ENCODE measurements around the gene ACSL4. TPM values are rescaled to one million over a fixed set of nuclear protein-coding genes. Genes with fewer than 3 reads are reported as not detected.
"Not testable (repeated sequence)": the region's sequence is repeated elsewhere in the genome, so short reads cannot be mapped to it uniquely, and the experiment has no call there.

Gene ACSL4
- total RNA-seq, 1 donor from 2014 or later, result 56.4 TPM

DNA sequence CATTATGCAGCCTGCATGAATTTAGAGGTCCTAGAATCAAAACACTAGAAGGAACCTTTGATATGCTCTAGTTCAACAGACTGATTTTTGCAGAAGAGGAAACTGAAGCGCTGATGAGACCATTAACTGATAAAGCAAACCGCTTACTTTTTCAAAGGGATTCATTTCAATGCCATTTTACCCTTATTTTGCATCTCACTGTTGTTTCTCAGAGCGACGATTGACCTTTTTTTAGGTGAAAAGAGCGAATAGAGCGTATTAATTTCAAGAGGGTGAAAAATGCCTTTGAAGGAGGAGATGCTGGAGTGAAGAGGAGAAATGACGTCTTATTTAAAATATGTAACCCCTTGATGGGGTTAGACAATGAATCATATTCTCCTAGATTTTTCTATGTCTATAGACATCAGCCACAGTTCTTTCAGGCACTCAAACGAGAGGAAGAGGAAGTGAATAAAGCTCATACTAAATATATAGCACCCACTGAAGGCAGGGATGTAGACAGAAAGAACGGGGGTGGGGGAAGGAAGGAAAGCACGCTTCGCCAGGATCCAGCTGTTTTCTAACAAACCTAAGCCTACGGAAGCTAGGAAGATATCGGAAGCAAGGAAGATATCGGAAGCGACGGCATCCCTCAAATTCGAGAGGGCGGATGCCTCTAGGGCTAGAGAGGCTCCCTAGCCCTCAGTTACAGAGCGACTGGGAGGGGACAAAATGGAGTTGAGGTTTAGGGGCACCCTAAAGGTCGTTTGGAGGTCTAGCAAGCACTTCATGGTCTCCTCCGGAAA lies 848 bp downstream of the ACSL4 start:
- no peak for DNase-seq (ENCODE audit: extremely low read depth, low read depth, low spot score)

DNA sequence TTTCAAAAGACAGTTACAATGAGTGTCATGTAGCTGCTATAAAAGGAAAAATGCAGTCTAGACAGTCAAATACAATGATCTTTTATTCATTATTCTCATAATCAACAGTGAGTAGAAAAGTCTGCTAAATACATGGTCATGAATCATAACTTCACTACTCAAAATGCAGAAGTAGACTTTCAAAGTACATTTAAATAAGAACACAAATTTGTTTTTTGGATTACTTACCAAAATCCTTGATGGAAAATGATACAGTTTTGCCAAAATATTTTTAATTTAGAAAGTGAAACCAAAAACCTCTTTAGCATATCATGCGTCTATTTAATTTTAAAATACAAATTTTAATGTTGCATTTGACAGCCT lies 4.9 kb downstream of the ACSL4 start:
- DNase-seq (ENCODE audit: extremely low read depth, low read depth, low spot score), result no peak

DNA sequence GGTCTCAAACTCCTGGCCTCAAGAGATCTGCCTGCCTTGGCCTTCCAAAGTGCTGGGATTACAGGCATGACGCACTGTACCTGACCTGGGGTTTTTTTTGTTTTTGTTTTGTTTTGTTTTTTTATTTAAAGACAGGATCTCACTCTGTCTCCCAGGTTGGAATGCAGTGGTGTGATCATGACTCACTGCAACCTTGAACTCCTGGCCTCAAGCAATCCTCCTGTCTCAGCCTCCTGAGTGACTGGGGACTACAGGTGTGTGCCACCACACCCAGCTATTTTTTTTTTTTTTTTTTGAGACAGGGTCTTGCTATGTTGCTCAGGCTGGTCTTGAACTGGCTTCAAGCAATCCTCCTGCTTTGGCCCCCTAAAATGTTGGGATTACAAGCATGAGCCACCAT lies 8.1 kb downstream of the ACSL4 start:
- DNase-seq (ENCODE audit: extremely low read depth, low read depth, low spot score), result not testable (repeated sequence)

DNA sequence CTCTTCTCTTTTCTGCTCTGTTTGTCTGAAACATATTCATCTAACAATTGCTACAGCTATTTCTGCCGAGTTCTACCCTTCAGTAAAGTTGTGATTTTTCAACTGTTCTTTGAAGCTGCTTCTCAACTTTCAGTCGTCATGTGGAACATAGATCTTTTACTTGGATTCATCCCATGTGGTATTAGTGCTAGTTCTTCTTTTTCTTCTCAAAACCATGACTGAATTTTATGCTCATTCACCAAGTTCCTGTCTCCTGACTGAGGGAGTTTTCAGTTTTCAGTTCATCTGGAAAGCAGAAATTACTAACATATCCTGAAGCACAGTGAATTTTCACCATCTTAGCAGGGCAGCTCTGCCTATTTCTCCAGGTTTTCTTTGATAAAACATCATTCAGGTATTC lies 12.1 kb downstream of the ACSL4 start:
- no peak for DNase-seq (ENCODE audit: extremely low read depth, low read depth, low spot score)

DNA sequence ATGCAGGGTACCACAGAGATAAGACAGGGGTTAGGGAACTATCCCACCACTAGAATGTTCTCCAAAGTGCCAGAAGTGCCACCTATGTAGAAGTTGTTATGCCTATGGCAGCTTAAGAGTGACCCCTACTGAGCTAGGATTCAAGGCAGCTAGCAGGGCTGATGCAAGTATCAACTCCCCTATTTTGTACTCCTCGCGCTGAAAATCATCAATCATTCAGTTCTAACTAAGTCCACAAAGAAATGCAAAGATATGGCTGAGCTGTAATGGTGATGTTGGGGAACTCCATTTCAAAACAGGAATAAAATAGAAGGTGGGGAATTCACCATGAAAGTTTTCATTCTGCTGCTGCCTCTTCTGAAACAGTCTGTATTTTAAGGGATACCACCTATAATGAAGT lies 13.8 kb downstream of the ACSL4 start:
- no peak for DNase-seq (ENCODE audit: extremely low read depth, low read depth, low spot score)

DNA sequence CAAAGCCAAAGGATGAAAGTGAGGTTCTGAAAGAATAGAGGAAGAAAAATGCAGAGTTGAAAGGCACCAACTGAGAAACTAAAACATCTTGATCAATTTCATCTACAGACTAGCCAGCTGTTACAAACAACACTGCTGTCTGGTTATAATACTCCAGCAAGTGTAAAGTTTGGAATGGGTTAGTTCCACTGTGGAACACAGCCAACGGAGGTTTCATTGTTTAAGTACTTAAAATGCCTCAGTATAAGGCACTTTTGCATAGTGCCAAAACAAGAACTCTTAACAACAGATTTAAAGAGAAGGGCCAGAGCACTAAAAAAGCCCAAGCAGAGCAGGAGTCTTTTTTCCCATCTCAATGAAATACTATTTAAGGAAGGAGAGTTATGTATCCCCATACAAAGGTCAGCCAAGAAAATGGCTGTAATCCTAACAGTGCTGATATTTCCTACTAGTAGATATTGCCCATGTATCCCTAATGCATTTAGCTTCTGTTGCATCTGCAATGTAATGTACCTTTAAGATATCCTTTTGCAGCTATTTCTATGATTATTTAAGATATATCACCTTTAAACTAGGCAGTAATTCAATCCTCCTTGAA lies 16.5 kb downstream of the ACSL4 start:
- no peak for DNase-seq (ENCODE audit: extremely low read depth, low read depth, low spot score)

DNA sequence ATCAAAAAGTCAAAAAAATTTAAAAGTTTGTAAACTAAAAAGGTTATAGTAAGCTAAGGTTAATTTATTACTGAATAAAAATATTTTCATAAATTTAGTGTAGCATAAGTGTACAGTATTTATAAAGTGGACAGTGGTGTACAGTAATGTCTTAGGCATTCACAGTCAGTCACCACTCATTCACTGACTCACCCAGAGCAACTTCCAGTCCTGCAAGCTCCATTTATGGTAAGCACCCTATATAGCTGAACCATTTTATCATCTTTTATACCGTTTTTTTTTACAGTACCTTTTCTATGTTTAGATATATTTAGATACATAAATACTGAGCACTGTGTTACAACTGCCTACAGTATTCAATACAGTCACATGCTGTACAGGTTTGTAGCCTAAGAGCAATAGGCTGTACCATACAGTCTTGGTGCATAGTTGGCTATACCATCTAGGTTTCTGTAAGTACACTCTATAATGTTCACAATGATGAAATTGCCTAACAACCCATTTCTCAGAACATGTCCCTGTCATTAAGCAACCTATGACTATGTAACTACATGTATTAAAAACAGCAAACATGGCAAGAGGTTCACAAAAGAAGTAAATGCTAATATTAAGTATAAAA lies 18.6 kb downstream of the ACSL4 start:
- DNase-seq (ENCODE audit: extremely low read depth, low read depth, low spot score), result no peak

DNA sequence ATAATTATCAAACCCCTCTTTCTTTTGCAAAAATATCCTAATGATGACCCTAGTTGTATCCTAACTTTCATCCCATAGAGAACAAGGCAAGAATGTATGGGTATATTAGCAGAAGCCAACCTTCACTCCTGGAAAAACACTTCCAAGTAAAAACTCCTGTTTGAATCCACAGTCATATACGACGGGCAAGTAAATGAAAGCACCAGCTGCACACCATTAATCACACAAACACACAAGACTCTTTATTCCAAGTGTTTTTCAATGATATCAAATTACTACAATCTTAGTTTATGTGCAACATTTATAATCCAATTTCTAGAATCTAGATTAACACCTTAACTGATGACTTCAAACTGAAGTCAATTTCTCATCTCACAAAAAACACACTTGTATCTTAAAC lies 22.9 kb downstream of the ACSL4 start:
- no peak for DNase-seq (ENCODE audit: extremely low read depth, low read depth, low spot score)

DNA sequence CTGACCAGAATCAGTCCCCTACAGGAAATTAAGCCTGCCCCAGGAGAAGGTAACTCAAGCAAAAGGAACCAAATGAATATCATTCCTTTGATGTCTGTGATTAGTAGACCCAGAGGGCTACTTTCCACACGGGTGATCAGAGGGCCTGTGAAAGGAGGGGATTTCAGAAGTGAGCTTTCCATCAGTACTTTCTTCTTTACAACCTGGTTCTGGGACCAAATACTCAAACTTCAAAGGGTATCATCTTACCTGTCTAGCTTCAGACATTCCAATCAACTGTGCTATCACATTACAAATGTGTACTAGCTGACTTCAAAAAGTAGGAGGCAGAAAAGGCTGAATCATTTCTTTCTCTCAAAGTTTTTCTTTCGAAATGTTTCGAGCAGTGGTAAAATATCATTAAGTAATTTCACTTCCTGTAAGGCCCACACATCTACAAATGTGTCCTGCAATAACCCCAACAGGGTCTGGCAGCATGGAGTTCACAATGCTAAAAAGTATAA lies 23.9 kb downstream of the ACSL4 start:
- no peak for DNase-seq (ENCODE audit: extremely low read depth, low read depth, low spot score)

DNA sequence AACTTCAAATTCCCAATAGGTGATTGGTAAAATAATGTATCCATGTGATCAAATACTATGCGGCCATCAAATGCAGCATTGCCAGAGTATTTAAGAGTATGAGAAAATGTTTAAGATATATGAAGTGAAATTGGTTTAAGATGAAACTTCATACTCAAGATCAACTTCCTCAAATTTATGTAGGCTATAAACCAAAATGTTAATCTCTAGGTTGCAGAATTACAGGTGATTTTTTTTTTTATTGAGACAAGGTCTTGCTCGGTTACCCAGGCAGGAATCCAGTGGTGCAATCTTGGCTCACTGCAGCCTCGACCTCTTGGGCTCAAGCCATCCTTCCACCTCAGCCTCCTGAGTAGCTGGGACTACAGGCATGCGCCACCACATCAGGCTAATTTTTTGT lies 25.3 kb downstream of the ACSL4 start:
- no peak for DNase-seq (ENCODE audit: extremely low read depth, low read depth, low spot score)

DNA sequence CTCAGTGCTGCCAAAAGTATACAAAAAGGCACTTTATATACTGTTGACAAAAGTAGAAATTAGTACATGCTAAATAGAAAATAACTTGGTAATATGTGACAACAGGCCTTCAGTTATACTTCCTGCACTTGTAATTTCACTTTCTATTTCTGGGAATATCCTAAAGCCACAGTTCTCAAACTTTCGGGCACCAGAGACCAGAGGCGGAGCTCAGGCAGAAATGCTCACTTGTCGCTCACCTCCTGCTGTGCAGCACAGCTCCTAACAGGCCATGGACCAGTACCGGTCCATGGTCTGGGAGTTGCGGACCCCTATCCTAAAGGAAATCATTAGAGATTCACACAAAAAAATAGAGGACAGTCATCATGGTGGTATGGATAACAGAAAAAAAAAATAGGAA lies 25.7 kb downstream of the ACSL4 start:
- no peak for DNase-seq (ENCODE audit: extremely low read depth, low read depth, low spot score)

DNA sequence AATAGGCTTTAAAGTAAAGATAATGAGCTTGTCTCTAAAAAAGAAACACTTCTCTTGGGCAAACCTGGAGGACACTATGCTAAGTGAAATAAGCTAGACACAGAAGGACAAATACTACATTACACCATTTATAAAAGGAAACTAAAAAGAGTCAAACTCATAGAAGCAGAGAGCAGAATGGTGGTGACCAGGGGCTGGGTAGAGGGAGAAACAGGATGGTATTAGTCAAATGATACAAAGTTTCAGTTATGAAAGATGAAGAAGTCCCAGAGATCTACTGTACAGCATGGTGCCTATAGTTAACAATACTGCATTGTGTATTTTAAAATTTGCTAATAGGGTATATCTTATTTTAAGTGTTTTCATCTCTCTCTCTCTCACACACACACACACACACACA lies 28.5 kb downstream of the ACSL4 start:
- no peak for DNase-seq (ENCODE audit: extremely low read depth, low read depth, low spot score)

DNA sequence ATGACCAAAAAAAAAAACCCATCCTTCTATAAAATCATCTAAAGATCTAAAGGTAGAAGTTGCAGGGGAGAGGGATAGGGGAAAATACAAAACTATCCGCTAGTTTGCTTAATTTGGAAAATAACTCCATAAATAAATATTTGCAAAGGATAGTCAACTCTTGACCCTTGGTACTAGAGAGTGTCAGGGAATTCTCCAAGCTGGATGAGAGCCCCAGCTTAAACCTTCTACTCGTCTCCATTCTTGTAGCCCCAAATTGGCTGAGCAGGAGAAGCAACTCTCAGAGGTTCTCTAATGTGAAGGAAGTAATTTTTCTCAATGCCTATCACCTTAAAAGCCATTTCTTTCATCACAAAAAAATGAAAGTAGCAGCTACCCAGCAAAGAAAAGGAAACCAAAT lies 35.2 kb downstream of the ACSL4 start:
- DNase-seq (ENCODE audit: extremely low read depth, low read depth, low spot score), result no peak

DNA sequence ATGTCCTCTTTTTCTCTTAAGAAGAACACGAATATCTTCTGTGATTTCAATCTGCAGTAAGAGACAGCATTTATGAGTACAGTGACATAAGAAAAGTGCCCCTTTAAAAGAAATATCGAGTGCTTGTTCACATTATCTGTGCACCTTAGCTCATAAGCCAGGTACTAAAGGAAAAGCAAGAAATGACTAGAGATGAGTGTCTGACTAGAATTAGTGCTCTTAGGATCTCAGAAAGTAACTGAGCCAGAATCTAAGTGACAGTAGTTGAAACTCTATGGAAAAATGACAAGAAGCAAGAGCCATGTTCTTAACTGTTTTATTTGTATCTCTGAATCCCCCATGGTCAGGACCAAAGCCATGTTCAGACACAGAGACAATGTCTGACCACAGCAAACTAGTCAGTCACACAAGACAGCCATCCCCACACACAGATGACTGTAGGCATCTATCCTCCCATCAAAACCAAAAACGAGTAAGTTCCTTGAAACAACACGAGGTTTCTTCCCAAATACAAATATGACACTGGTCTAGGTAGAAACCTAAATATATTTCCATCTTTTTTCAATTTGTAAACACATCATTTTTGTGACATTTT lies 36.8 kb downstream of the ACSL4 start:
- DNase-seq (ENCODE audit: extremely low read depth, low read depth, low spot score), result no peak

DNA sequence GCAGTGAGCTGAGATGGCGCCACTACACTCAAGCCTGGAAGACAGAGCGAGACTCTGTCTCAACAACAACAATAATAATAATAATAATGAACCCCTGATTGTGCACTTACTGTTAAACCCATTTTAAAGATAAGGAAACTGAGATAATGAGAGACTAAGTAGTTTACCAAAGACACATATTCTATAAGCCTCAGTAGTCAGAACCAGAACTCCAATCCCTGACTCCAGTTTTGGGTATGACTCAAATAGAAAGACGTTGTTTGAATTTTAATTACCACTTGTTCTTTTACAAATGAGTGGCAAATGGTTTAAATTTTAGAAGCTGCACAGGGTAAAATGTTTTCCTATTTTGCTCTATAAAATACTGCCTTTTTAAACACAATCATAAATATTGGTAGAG lies 37.4 kb downstream of the ACSL4 start:
- no peak for DNase-seq (ENCODE audit: extremely low read depth, low read depth, low spot score)

DNA sequence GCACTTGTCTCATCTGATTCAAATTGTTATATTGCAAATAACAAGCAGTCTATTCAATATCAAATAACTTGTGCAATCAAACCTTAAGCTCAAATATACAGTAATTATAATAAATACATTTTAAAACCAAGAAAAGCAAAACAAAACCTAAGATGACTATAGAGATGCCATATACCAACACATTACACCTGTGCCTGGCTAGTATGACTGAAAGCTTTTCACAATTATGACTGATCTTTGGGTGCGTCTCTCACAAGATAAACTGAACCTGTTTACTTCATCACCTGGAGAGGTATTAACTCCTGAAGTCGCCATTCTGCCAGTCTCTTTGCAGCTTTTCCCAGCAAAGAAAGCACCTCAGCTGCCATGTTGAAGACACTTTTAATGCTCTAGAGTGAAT lies 41.3 kb downstream of the ACSL4 start:
- DNase-seq (ENCODE audit: extremely low read depth, low read depth, low spot score), result no peak

DNA sequence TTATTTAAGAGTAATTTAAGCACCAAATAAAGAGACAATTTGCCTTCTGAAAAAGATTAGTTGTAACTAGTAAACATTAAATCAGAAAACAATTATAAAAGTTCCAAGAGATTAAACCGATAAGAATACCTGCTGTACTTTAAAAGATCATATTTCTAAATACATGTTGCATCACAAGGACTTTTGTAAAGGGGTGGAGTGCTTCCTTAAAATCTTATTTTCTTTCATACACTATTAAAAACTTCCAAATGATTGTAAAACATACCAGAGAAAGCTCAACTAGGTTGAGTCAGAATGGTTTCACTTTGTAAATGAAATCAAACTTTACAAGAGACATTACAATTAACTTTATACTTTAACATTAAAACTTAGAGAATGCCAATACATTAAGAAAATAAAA lies 41.8 kb downstream of the ACSL4 start:
- no peak for DNase-seq (ENCODE audit: extremely low read depth, low read depth, low spot score)

DNA sequence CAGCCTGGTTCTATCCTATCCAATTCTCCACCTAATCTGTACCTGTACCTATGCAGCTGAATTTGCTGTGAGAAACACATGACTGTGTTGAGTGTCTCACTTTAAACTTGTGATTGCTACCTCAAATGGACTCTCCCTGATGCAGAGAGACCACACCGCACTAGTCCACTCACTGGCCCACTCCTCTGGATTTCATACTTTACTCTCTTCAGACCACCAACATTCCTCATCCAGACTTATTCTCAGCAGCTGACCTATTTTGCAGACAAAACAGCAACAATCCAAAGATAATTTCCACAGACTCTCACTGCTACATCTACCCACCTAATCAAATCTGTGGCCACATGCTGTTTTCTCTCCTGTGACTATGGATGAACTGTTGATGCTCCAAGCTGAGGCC lies 45.2 kb downstream of the ACSL4 start:
- no peak for DNase-seq (ENCODE audit: extremely low read depth, low read depth, low spot score)

DNA sequence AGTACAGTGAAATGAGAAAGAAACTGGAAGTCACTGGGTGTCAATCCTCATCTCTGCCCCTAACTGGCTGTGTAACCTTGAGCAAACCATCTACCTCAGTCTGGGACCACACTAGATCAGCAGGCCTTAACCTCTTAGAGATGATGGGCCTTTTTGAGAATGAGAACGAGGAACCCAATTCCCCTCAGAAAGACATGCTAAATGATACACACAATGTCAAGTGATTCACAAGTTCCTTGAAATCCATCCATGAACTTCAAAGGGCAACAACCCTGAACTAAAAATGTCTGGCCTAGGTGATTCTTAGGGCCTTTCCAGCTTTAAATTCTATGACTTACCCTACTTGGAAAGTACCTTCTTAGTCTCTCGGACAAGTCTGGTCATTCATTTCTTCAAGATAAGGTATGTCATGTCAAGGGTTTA lies 47.4 kb downstream of the ACSL4 start:
- DNase-seq (ENCODE audit: extremely low read depth, low read depth, low spot score), result no peak

DNA sequence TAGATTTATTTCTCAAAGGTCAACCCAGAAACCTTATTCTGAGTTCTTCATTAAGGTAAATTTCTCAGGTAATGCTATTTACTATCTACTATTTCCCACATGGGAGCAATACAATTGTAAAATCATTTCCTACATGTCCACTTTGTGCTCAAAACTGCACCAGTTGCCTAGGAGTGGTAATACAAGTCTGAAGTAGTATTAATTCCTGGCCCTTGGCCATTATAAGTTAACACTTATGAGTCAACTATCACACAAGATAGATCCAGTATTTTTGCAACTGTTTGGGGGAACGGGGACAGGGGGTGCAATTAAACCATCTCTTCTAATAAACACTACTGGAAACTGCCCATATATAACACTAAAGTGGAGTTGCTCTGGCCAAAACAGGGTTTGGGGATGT lies 48.9 kb downstream of the ACSL4 start:
- no peak for DNase-seq (ENCODE audit: extremely low read depth, low read depth, low spot score)

DNA sequence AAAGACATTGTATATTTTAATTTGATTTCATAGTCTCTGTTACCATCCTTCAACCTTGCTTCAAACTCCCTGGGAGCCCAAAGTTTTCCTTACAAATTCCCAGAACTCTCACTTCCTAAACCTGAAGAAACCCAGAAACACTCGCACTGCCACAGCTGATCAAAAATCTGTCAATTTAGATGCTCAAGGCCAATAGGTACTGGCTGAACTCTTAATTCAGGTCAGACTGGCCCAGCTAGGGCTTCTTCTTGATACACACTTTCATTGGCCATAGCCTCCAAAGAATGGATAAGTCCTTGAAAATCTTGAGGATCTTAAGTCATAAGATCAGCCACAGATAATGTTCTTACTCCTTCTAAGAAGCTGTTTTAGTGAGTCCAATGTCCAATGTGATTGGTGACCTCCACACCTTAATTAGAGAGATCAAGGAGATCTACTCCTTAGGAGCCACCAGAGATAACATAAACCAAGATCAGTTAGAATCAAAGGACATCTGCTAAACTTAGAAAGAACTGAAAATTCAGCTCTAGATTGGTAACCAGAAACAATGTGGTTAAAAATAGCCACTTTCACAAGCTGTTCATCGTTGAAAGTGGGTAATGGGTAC lies 51.5 kb downstream of the ACSL4 start:
- no peak for DNase-seq (ENCODE audit: extremely low read depth, low read depth, low spot score)
